GM06990 (cell line): ENCODE results near the gene SLC5A6.

Source experiments
- DNase-seq: peaks from one replicate; pipeline ENCODE4 v3.0.0-alpha.2; 2011; ENCODE audit not compliant: insufficient read length; ENCODE audit errors: extremely low read depth
- H3K27me3 ChIP-seq: replicated peaks from 2 replicates; pipeline ENCODE4 v1.6.0; 2011; ENCODE audit warnings: low read length; ENCODE audit not compliant: control insufficient read depth, insufficient read depth
- H3K36me3 ChIP-seq: 2 replicates; pipeline ENCODE4 v1.5.1; 2011; ENCODE audit warnings: low read length; ENCODE audit not compliant: control insufficient read depth, insufficient read depth
- H3K4me3 ChIP-seq: replicated peaks from 2 replicates; pipeline ENCODE4 v1.5.1; 2011; ENCODE audit warnings: low read depth, mild to moderate bottlenecking, control low read depth, low read length
- TF ChIP-seq, protein P1 (sequence below): IDR thresholded peaks from 2 replicates; pipeline ENCODE4 v1.5.1; 2011; ENCODE audit warnings: low read length, control low read depth, mild to moderate bottlenecking, inconsistent platforms; ENCODE audit not compliant: insufficient read depth, poor library complexity, severe bottlenecking

SLC5A6 gene

GRCh38 chr2:27211943-27212625 is at the start of gene SLC5A6, which contains the start of gene ATRAID:
Gene SLC5A6, minus strand, starts transcription at chr2:27212268. Its CDS starts 4,618 bp downstream, at chr2:27207650.
Gene ATRAID, plus strand, starts transcription at chr2:27212041. Its CDS starts 328 bp downstream, at chr2:27212369.
- DNase-seq: peak; percentile 95

DNA sequence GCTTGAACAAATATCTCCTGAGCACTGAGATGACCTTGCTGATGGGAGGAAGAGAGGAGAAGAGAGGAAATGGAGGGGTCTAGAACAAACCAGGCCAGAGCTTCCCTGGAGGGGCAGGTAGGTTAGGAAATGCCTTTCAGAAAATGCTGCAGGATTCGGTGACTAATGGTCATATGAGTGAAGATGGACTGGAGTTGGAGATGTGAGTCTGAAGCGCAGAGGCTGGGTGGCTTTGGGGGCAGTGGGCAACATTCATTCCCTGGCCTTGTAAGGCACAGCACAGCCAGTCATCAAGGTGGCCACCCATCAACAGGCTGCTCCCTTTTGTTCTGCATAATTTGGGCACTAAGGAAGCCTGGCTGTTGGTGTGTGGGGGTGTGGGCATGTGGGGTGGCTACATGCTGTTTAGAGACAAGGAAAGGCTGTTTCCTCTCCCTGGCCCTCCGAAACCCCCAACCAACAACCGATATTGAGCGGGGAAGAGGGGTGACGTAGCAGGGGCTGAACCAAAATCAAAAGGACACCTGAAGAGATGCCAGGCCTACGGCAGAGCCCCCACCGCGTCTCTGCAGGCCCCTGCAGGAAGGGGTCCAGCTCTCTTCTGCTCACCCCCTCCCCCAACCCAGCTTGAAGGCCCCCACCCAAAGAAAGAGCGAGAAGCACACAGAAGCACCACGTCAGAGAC is 49.3 kb upstream of the SLC5A6 start:
- no peak overlapping the region for H3K4me3 ChIP-seq

More at GRCh38 chr2:27211943-27212625, at the start of gene SLC5A6, which contains the start of gene ATRAID:
- Histone ChIP-seq H3K27me3 (no peaks in the 10 kb centered on the region), H3K36me3 (peaks cover 8% of the 10 kb centered on the region), H3K4me3 (peak within 1 kb of the TSS; percentile 99)
- TF ChIP-seq, protein P1, sequence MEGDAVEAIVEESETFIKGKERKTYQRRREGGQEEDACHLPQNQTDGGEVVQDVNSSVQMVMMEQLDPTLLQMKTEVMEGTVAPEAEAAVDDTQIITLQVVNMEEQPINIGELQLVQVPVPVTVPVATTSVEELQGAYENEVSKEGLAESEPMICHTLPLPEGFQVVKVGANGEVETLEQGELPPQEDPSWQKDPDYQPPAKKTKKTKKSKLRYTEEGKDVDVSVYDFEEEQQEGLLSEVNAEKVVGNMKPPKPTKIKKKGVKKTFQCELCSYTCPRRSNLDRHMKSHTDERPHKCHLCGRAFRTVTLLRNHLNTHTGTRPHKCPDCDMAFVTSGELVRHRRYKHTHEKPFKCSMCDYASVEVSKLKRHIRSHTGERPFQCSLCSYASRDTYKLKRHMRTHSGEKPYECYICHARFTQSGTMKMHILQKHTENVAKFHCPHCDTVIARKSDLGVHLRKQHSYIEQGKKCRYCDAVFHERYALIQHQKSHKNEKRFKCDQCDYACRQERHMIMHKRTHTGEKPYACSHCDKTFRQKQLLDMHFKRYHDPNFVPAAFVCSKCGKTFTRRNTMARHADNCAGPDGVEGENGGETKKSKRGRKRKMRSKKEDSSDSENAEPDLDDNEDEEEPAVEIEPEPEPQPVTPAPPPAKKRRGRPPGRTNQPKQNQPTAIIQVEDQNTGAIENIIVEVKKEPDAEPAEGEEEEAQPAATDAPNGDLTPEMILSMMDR: no peak

GRCh38 chr2:27258051-27258450 is 46.0 kb upstream of the SLC5A6 start:
- no peaks in the 10 kb centered on the region for H3K36me3 ChIP-seq
- peaks cover 7% of the 10 kb centered on the region for H3K27me3 ChIP-seq
- no peak for DNase-seq
- TF ChIP-seq, protein P1: no peak
- no peak overlapping the region for H3K4me3 ChIP-seq

More for the DNA sequence above, 49.3 kb upstream of the SLC5A6 start:
- TF ChIP-seq, protein P1: no peak
- Histone ChIP-seq H3K27me3 (peaks cover 6% of the 10 kb centered on the region), H3K36me3 (no peaks in the 10 kb centered on the region)
- DNase-seq: no peak

DNA sequence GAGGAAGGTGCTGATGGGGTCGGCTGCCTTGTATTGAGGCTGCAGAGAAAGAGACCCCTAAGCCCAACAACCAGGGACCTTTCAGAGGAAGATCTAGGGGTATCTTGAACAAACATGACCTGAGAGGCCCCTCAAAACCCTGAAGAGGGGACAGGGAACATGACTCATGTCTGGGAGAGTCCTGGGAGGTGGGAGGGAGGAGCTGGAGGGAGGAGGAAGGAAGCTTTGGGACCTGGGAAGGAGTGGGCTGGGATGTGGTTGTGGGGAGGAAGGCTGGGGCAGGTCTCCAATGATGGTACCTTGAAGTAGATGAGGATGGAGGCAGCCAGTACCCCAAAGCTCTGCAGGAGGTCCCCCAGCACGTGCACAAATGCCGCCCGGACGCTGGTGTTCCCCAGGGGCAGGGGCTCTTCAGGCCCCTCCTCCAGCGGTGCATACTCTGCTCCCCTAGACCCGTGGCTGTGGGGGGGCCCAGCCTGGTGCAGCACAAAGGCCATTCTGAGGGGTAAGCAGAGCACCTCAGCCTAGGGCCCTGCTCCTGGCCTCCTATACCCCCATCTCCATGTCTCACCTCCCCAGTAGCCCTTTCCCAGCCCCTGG is 44.9 kb upstream of the SLC5A6 start:
- Histone ChIP-seq H3K4me3 (no peak overlapping the region), H3K36me3 (no peaks in the 10 kb centered on the region), H3K27me3 (peaks cover 7% of the 10 kb centered on the region)
- TF ChIP-seq, protein P1: no peak
- no peak for DNase-seq

DNA sequence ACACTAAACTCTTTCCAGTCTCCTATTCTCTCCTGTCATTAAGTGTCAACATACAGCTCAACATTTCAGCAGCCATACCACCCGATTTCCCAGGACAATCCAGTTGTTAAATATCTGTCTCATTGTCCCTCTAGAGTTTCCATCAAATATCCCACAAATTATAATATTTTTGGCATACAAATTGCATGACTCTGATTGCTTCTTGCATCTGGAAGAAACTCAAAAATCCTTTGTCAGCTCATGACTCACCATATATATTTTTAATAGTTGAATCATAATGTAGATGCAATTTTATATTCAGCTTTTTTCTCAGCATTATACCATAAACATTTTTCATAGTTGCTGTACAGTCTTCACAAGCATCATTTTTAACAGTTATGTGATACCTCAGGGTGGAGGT is 43.6 kb upstream of the SLC5A6 start:
- TF ChIP-seq, protein P1: no peak
- no peak overlapping the region for H3K4me3 ChIP-seq
- no peaks in the 10 kb centered on the region for H3K36me3 ChIP-seq
- peaks cover 2% of the 10 kb centered on the region for H3K27me3 ChIP-seq
- DNase-seq: no peak
